ENCODE results near the gene TAF7. TPM values are rescaled to one million over a fixed set of nuclear protein-coding genes. Genes with fewer than 3 reads are reported as not detected.

TAF7 gene
- total RNA-seq, 1 experiment from 2014 or later: 90.3 TPM

GRCh38 chr5:141345327-141345726 lies 24.7 kb upstream of the TAF7 start:
- H4K8ac ChIP-seq (replicated peaks; ENCODE audit: insufficient read length, low read depth, low read length): no peak overlapping the region
- no peaks in the 10 kb centered on the region for H3K4me1 ChIP-seq (ENCODE audit: insufficient read depth, low read length)
- Mint-ChIP-seq H3K27me3 (ENCODE audit: low read depth) (peaks cover 5% of the 10 kb centered on the region), H3K36me3 (ENCODE audit: insufficient read depth in 1 of 3, low read depth in 3 of 3) (peaks cover 15 to 43% (median 21%) of the 10 kb centered on the region in 3 experiments), H3K4me3 (no peak overlapping the region), H3K27ac (no peak overlapping the region), H3K4me1 (peaks cover 4 to 9% of the 10 kb centered on the region in 2 experiments), H3K9me3 (peaks cover 55 to 67% of the 10 kb centered on the region in 2 experiments)
- H2AFZ ChIP-seq (ENCODE audit: low read length): no peak overlapping the region
- no peak overlapping the region for H2BK5ac ChIP-seq (ENCODE audit: insufficient read length, low read length)
- no peaks in the 10 kb centered on the region for H3K27me3 ChIP-seq (ENCODE audit: insufficient read depth, low read length)
- H4K5ac ChIP-seq (ENCODE audit: insufficient read length, low read depth, low read length): no peak overlapping the region
- peaks cover 12% of the 10 kb centered on the region for H3K9me3 ChIP-seq (ENCODE audit: control insufficient read depth, low read depth, low read length)
- H2BK15ac ChIP-seq (ENCODE audit: low read depth, low read length): no peak overlapping the region
- no peaks in the 10 kb centered on the region for H3K79me1 ChIP-seq (ENCODE audit: insufficient read depth, low read depth, low read length, poor library complexity, severe bottlenecking)
- no peaks in the 10 kb centered on the region for H4K20me1 ChIP-seq (ENCODE audit: control insufficient read depth, insufficient read depth, insufficient read length)
- DNase-seq: no peak
- H3K23ac ChIP-seq (ENCODE audit: insufficient read length, low read depth, low read length): no peak overlapping the region
- H3K4me2 ChIP-seq (ENCODE audit: insufficient read depth, insufficient read length, low read length): no peak overlapping the region
- no peak overlapping the region for H3T11ph ChIP-seq (ENCODE audit: low read length)
- H3K27ac ChIP-seq (ENCODE audit: insufficient read length, low read depth, low read length): no peak overlapping the region
- H2BK20ac ChIP-seq (ENCODE audit: low read depth, low read length, poor library complexity, severe bottlenecking): no peak overlapping the region
- H3K18ac ChIP-seq (ENCODE audit: insufficient read length, low read depth, low read length): no peak overlapping the region
- no peak overlapping the region for H3K56ac ChIP-seq (ENCODE audit: insufficient read length, low read depth, low read length)
- H2BK120ac ChIP-seq (ENCODE audit: low read depth, low read length, poor library complexity, severe bottlenecking): no peak overlapping the region
- no peak overlapping the region for H2AK5ac ChIP-seq (ENCODE audit: insufficient read length, low read length)
- peaks cover 4% of the 10 kb centered on the region for H3K23me2 ChIP-seq (ENCODE audit: insufficient read length, low read depth, low read length, poor library complexity, severe bottlenecking)
- no peak overlapping the region for H4K91ac ChIP-seq (ENCODE audit: insufficient read length, low read depth, low read length)
- H3K14ac ChIP-seq (ENCODE audit: insufficient read depth, low read length): no peak overlapping the region
- H3K79me2 ChIP-seq (ENCODE audit: insufficient read depth, low read length): no peaks in the 10 kb centered on the region
- no CpG with 5 or more reads among the region's 20 CpGs for WGBS (ENCODE audit: extremely low coverage, insufficient read length, low lambda C conversion rate)
- H2BK12ac ChIP-seq (ENCODE audit: insufficient read length, low read depth, low read length): no peak overlapping the region
- TF ChIP-seq, protein P1, sequence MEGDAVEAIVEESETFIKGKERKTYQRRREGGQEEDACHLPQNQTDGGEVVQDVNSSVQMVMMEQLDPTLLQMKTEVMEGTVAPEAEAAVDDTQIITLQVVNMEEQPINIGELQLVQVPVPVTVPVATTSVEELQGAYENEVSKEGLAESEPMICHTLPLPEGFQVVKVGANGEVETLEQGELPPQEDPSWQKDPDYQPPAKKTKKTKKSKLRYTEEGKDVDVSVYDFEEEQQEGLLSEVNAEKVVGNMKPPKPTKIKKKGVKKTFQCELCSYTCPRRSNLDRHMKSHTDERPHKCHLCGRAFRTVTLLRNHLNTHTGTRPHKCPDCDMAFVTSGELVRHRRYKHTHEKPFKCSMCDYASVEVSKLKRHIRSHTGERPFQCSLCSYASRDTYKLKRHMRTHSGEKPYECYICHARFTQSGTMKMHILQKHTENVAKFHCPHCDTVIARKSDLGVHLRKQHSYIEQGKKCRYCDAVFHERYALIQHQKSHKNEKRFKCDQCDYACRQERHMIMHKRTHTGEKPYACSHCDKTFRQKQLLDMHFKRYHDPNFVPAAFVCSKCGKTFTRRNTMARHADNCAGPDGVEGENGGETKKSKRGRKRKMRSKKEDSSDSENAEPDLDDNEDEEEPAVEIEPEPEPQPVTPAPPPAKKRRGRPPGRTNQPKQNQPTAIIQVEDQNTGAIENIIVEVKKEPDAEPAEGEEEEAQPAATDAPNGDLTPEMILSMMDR (conservative IDR thresholded peaks at IDR 0.05): peak; percentile 29; the same call in 2 of the 3 replicates
- H3K9ac ChIP-seq (ENCODE audit: extremely low read depth, insufficient read length, low read length): no peak overlapping the region
- H3K4ac ChIP-seq (ENCODE audit: low read depth, low read length): no peak overlapping the region

All from H9 (cell line).